RPMI8226 (cell line): ENCODE measurements around the gene CMIP.
"Not testable (repeated sequence)": the region's sequence is repeated elsewhere in the genome, so short reads cannot be mapped to it uniquely, and the experiment has no call there.

ENCODE experiments used
- DNase-seq: peaks from one replicate; pipeline ENCODE4 v3.0.0-alpha.2; 2015

CMIP gene

DNA sequence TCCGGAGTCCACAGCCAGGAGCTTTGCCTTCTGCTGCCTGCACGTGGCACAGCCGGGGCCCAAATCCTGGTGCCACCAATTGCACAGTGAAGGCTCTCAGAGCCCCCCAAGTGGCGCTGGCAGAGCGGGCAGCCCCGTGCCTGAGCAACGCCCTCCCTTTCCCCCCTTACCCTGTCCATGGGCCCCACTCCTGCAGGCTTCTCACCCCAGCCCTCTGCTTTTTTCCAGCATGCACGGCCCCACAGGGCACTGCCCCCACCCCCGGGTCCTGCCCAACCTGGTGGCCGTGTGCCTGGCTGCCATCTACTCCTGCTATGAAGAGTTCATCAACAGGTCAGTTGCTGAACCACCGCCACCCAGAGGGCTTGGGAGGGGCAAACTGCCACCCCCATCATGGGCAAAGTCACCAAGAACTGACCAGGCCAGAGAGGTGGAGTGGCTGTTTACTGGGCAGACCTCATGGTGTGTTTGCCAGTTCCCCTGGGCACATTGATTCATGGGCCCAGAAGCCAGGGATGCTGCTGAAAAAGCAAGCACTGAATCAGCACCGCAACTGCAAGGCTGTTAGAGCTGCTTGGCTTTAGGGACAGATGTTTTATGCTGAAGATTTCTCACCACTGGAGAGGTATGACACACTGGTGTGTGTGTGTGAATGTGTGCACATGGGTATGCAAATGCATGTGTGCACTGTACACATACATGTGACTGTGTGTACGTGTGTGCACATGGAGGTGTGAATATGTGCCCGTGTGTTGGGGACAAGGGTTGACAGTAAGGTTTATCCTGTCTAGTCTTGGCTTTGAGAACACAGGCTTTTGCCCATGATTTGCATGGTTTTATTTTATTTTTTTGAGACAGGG lies 227.4 kb downstream of the CMIP start:
- DNase-seq = no peak

DNA sequence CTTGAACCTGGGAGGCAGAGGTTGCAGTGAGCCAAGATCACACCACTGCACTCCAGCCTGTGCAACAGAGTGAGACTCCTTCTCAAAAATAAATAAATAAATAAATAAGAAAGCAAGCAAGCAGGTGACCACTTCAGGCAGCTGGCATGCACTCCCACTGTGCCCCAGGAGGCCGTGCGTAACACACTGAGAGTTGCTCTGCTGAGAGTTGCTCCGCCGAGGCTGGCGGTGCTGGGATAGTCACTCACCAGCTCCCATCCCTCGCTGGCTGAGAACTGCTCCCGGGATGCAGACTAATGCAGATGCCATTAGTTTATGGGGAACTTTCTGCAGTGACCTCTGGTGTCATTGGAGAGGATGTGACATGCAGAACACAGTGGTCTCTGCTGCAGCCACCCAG lies 228.8 kb downstream of the CMIP start:
- DNase-seq = no peak

DNA sequence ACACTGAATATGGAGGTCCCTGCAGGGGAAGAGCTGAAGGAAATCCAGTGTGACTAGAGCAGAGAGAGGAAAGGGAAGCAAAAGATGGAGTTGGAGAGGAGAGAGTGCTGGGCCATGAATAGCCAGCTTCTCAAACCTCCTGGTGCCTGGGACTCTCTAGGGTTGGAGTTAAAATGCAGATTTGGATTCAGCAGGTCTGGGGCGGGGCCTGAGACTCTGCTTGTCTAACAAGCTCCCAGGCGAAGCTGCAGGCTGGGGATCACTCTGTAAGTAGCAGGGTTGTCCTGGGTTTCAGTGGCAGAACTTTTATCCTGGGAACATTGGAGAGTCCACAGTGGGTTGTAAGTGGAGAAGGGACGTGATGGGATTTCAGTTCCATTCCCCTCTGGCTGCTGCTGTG lies 231.1 kb downstream of the CMIP start:
- DNase-seq = no peak

GRCh38 chr16:81676066-81676882 lies 231.7 kb downstream of the CMIP start:
- DNase-seq = no peak

- no peak for DNase-seq
Measured at GRCh38 chr16:81676883-81677737, 232.5 kb downstream of the CMIP start.

DNA sequence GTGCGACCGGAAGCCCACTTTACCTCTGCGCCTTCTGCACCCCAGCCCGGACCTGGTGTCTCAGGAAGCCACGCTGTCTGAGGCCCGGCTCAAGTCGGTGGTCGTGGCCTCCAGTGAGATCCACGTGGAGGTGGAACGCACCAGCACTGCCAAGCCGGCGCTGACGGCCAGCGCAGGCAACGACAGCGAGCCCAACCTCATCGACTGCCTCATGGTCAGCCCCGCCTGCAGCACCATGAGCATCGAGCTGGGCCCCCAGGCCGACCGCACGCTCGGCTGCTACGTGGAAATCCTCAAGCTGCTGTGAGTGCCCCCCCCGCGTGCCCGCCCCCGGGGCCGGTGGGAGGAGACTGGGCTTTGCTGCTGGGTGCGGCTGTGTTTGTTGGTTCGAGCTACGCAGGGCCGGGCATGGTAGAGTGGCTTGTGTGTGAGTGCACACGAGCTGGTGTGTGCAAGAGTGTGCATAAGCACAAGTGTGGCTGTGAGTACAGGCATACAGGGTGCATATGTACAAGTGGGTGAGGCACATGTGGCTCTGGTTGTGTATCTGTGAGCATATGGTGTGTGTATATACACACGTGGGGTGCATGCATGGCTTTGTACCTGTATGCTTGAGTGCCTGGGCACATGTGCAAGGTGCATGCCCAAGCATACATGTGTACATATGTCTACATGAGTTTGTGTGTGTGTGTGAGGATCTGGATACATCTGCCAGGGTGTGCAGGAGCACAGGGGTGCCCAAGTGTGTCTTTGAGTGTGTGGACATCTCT lies 233.9 kb downstream of the CMIP start:
- DNase-seq = no peak

DNA sequence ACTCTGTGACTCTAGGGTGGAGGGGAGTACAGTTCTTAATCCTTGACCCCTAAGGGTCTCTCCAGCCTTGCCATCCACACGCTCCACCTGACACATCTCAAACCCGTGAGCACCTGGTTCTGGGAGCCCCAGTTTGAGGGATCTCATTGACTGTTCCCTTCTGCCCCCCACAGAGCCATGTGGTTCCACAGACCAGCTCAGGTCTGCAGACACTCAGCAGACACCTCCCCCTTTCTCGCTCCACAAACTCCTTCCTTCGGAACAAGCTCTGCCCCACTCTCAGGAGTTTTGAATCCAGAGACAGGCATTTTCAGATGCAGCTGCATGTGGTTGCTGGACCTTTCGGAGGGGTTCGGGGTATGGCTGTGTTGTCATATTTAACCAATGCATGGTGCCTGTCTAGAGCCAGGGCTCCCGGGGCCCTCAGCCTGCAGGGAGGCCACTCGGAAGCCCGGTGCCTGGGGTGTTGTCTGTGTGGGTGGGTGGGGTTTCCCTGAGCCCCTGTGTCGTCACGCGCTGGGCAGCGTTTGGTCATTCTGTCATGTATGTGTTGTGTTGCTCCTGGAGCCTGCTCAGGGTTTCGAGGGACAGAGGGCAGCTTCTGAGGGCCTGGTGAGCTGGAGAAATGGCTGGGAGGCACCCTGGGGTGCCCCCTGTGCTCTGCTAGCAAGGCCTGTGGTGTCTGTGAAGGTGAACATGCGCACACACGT lies 235.3 kb downstream of the CMIP start:
- no peak for DNase-seq

GRCh38 chr16:81680444-81681275 lies 236.1 kb downstream of the CMIP start:
- no peak for DNase-seq

DNA sequence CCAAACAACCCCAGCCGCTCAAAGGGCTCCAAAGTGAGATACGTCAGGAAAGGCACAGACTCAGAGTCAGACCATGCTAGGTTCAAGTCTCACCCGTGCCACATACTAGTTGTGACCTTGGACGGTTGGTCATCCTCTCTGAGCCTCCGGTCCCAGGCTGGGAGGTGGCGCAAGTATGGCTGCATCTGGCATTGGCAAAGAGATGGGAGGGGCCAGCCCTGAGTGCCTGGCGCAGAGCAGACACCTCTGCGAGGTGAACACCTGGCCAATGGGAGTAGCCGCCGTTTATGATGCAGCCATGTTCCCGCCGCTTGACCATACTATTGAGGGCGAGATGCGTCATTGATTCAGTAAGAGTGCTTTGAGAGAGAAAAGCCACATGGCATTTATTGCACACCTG lies 236.7 kb downstream of the CMIP start:
- DNase-seq = no peak

DNA sequence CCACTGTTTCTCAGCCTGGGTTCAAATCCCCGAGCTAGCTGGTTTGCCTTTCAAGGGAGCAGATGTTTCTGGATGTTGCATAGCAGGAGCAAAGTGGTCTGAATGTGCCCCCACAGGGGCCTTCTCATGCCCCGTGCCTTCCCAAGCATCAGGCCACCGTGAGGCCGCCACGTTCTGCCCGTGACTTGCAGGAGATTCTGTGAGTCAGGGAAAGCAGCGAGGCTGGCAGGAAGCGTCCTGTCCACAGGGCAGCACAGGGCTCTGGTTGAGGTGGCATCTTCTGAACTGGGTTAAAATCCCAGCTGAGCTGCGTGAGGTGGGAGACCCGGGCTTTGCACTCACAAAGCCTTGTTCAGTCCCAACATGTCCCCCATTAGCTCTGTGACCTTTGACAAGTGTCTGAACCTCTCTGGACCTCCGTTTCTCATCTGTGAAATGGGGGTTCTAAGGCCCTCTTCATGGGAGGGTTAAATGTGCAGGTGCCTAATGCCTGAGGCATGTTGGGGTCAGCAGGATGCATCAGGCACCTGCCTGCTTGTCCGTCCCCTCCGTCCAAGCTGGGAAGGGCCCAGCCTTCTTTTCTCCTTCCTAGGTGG lies 239.7 kb downstream of the CMIP start:
- no peak for DNase-seq

DNA sequence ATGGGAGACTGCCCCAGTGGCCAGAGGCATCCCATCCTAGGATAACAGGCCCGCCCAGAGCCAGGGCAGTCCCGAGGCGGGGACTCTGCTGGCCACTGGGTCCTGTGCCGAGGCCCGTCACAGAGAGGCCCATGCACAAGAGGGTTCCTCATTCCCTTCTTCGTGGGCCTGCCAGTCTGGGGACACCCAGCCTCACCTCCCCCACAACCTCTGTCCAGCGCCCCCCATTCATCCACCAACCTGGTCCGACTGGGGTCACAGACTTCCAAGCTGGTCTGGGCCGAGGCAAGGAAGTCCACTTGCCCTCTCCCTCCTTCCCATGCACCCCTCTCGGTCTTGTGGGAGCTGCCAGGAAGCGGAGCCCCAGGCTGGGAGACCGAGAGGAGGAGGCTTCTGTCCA lies 240.3 kb downstream of the CMIP start:
- DNase-seq = no peak

DNA sequence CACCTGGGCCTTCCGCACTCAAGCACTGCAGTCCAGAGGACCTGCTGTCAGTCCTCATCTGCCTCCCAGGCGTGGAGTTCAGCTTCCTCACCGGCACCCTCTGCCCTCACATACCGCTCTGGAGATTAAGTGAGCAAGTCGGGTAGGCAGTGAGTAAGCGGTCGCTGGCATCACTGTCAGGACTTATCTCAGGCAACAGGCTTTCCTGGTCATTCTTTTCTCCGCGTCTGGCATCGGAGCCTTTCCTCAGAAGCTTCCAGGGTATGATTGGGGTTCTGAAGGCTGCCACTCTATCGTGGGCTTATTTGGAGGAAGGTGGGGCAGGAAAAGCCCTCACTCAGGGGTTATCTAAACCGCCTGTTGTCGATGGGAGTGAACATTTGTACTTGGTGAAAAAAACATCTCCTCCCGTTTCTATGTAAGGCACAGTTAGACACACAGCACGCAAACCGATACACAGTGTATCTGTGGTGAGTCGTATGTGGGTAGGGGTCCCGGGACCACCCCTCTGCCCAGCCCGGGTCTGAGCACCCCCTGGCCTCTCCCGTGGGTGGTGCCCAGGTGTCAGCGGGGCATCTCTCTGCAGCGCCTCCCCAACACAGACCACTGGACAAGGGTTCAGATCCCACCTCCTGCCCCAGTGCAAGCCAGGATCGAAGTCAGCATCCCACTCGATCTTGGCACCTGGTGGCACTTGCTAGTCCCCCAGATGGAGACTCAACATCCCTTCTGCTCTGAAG lies 242.0 kb downstream of the CMIP start:
- no peak for DNase-seq

DNA sequence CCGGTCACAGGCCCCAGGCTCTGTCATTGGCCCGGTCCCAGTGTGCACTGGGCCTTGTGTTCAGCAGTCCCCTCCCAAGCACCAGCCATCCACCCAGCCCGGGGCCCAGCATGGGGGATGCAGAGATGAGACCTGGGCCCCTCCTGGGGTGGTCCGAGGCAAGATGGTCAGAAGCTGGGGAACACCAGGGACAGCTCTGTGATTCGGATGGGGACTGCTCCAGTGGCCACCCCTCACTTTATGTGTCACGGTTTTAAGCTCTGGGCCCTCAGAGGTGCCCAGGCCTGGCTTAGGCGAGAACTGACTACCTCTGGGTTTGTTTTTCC lies 242.5 kb downstream of the CMIP start:
- no peak for DNase-seq

- DNase-seq = no peak
Measured at GRCh38 chr16:81688182-81688581, 243.6 kb downstream of the CMIP start.

DNA sequence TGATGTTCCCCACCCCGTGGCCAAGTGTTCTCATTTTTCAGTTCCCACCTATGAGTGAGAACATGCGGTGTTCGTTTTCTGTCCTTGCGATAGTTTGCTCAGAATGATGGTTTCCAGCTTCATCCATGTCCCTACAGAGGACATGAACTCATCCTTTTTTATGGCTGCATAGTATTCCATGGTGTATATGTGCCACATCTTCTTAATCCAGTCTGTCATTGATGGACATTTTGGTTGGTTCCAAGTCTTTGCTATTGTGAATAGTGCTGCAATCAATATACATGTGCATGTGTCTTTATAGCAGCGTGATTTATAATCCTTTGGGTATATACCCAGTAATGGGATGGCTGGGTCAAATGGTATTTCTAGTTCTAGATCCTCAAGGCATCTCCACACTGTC lies 244.2 kb downstream of the CMIP start:
- DNase-seq = not testable (repeated sequence)

- no peak for DNase-seq
Measured at GRCh38 chr16:81692021-81692420, 247.4 kb downstream of the CMIP start.

DNA sequence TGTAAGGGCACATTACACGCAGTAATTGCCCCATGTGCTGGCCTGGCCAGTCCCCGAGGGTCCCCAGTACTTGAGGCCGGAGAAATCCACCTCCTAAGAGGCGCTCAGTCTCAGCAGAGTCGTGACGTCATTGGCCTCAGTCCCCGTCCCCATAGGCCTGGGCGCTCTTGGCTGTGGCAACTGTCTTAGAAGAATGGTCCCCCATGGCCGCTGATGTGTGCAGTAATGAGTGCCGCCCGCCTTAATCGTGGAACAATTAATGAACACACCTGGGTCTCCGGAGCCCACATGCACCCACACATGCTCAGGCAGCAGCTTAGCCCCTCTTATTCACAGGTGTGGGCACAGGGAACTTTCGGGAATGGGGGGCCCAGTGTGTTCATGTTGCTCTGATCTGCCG lies 248.0 kb downstream of the CMIP start:
- no peak for DNase-seq

- no peak for DNase-seq
Measured at GRCh38 chr16:81693041-81693743, 248.6 kb downstream of the CMIP start.

- DNase-seq = no peak
Measured at GRCh38 chr16:81693744-81694303, 249.2 kb downstream of the CMIP start.
